HS-5 (cell line): ENCODE data around the gene SSPN.

Experiments used
- DNase-seq: peaks from one replicate; pipeline ENCODE4 v3.0.0-alpha.2; 2012; ENCODE audit warnings: low read depth

Gene SSPN, protein sequence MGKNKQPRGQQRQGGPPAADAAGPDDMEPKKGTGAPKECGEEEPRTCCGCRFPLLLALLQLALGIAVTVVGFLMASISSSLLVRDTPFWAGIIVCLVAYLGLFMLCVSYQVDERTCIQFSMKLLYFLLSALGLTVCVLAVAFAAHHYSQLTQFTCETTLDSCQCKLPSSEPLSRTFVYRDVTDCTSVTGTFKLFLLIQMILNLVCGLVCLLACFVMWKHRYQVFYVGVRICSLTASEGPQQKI

DNA sequence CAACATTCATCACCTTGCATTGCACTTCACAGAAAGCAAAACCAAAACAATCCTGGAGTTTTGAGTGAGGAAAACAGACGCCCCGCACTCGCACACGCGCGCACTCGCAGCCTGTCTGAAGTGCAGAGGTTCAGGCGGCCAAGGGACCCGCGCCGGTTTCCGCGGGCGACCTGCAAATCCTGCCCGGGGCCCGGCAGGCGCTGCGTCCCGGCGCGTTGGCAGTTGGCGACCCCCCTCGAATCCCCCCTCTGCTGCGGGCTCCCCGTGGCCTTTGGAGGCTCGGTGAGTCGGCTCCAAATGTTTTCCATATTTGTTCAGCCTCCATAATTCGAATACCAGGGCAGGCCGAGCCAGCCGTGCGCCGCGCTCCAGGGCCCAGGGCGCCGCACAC, at the start of gene SSPN:
Gene SSPN (plus strand): TSS at position 324 of the 391 bp plus-strand sequence. CDS start 100 bp downstream, outside the sequence.
- DNase-seq = no peak

DNA sequence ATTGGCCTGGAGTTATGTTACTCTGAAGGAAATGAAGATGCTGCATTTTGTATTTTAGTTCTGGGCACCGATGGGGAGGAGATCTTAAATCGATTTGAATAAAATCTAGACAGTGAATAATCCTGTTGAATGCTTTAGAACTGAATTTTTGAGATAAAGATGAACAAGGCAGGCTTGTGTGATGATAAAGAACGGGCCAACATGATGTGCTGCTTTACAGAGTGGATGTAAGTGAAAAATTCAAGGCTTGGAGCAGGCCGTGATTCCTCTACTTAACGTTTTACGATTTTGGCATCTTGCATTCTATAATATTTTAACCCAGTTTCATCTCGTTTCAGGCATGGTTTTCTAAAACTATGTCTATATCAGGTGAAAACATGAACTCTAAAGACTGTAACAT, 47.1 kb upstream of the SSPN start:
- DNase-seq = no peak

DNA sequence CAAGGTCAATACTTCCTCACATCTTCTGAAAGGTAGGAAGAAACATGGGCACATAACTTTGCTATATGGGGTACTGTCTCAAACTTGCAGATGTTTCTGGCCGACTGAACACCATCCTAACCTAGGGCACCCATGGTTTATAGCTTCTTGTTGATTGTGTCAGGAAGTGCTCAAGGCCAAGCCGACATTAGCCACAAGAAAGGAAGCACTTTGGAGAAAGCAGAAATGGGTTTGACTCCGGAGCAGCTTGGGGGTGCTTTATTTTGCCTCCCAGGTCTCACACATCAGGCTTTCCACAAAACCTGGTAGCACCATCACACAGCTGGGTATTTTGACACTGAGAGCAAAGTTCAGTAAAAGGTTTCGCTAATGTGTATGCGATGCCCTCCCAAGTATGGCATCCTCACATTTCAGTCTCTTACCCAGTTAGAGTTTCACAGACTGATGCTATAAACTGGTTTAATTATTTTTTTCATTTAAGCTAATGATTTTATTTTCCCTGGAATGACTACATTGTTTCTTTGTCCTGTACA, 45.3 kb upstream of the SSPN start:
- DNase-seq = no peak

DNA sequence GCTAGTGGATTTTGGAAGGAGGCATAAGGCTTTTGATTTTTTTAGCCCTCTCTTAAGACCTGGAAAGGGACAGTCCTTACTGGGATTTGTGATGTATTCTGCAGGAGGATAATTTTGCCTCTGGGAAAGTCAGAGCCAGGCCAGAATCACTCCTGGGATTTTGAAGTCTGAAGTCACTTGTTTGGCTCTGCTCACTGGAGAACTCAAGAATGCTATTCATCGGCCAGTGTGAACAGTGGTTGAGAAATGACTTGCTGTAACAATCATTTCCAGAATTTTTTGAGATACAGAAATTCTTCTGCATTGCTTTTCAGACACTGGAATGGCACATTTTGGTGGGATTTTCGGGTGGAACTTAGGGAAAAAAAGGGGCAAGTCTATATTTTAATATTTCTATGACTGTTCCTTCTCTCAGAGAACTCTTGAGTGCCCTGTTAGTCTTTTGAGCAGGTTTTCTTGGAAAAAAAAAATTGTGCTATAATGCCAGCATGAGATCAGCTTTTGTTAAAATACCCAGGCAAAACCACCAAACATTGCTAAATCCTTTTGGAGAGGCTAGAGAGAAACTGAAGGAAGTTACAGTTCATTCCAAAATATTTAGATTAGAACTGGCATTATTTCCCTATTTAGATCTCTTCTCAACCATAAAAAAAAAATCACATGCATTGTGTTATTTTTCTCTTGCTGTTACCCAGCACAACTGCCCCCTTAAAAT, 44.5 kb upstream of the SSPN start:
- no peak for DNase-seq

DNA sequence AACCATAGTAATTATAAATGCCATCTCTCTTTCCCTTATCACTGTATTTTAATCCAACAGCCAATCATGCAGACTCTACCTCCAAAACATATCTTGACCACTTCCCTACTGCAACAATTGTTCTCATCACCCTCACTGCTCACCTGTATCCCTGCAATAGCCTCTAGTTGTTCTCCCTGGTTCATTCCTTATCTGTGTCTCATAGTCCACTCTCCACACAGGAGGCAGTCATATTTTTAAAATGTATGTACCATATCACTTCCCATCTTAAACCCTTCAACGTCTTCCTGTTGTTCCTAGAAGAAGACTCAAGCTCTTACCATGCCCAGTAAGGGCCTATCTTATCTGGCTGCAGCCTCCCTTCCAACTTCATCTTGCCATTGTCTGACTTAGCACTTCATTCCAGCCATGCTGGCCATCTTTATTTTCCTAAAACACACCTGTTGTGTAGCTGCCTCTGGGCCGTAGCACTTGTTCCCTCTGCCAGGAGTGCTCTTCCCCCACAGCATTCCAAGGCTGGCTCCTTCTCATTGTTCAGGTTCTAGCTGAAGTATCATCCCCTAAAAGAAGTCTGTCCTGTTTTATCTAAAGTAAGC, 42.8 kb upstream of the SSPN start:
- no peak for DNase-seq

DNA sequence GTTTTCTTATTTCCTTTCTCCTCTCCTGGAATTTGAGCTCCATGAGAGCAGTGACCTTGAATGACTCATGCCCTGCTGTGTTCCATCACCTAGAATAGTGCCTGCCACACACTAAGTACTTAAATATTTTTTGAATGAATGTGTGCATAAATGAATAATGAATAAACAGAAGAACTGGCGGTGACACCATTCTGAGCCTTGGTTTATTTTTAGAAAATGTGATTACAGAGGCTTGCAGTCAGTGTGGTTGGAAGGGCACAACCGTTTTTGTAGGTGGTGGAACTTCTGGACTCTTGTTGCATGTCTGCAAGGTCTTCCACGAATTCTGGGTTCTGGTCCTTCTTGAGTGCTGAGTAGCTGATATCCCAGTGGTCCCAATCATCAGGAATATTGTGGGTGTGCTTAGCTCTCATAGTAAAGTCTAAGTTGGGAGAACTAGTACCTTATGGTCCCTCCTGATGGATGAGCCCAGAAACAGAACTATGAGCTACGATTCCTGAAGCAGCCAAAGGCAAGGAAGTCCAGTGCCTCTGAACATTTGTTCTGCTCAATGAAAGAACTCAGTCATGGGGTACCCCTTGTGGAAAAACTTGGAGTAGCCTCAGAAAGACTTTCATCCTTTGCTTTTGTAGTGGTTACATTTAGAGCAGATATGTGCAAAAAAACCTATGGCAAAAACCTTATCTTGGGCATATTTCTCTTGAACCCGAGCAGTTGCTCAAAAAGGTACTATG, 41.8 kb upstream of the SSPN start:
- peak; percentile 91 for DNase-seq

DNA sequence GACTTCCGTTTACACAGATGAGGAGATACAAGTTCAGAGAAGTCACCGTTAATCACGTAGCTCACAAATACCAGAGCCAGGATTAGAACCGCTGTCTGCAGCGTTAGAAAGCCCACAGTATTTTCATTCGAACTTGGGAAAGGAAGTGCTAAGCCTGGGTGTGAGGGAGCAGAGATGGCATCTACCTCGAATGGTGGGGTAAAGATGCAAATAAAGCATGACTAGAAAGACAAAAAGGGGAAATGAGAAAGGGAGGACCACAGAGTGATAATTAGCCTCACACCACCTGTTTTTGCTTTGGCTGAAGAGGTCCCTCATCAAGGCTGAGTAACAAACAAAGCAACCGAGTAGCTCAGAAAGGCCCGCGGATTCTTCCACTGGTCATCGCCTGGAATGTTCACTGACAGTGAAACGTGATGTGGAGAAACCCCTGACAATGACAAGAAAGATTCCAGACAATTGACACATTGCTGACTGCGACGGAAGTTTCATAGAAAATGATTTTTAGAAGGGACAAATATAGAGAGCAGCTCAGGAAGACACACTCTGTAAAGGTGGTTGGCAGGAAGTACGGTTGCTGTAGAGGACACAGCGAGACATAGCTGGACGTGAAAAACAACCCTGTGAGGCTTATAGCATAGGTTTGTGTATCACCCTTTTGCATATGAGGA, 39.0 kb upstream of the SSPN start:
- no peak for DNase-seq

DNA sequence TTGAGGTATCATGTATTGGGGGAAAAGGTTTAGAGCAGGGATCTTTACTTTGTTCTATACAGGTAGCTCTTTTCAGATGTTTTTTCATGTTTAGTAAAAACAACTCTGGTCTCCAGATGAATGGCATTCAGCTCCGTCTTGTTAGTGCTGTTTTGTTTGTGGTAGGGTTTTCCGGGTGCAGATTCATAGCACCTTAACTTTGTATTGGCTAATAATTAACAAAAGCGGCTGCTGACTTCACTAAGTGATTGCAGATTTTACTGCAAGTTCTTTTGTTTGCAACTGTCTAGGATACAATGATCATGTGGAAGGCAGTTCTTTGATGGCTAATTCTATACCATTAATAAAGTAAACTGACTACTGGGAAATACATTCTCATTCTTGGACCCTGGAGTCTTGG, 38.4 kb upstream of the SSPN start:
- no peak for DNase-seq

DNA sequence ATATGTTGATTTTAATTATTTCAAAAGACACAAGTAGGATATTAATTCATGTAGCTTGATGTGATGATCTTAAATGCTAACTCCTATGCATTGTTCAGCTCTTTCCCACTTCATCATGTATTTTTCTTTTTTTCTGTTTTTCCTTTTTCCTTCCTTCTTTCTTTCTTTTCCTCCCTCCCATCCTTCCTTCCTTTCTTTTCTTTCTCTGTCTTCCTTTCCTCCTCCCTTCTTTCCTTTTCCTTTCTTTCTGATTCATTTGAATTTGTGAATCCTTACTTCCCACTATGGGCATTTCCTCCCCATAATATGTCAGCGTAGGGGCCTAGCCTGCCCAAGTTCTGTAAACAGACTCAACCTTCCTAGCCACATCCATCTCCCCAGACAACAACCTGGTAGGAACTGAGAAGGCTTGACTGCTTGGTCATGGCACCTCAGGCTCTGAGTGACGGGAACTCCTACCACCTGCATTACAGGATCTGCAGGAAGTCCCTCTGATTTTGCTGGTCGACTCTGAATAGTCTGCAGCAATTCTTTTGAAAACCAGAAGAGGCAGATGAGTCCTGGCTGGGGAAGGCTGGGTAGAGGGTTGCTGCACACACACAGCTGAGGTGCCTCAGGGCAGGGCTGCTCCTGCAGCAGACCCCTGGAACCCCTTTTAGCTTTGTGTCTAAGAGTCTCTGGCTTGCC, 37.2 kb upstream of the SSPN start:
- DNase-seq = no peak

DNA sequence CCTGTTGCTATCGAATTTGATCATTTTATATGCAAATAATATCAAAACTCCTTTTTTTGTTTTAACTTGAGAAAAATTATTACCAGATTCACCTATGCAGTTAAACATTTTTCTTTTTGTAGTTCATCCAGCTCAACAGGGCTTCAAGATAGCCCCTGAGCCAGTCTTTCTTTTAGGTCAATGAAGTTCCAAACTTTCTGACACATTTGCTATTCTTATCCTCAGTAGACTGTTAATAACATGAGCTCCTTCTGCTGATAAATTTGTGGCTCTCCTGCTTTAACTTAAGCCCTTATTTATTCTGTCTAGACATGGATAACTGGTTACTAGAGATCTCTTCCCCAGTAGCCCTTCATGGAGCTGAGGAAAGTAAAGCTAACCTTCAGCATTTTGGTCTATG, 33.2 kb upstream of the SSPN start:
- no peak for DNase-seq

DNA sequence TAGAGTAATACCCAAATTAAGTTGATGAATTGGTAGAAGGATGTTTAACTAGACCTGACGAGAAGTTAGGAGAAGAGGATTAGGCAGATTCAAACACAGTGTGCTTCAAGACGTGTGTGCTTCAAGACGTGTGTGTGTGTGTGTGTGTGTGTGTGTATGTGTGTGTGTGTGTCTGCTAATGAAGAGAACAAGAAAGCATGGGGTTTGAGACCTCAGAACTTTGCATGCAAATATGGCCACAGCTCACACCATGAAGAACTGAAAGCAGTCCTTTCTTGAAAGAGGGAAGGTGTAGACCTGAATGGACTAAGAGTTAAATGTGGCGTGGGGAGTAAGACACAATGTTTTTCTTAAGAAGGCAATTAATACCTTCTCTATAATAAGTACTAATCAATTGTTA, 32.5 kb upstream of the SSPN start:
- DNase-seq = no peak

DNA sequence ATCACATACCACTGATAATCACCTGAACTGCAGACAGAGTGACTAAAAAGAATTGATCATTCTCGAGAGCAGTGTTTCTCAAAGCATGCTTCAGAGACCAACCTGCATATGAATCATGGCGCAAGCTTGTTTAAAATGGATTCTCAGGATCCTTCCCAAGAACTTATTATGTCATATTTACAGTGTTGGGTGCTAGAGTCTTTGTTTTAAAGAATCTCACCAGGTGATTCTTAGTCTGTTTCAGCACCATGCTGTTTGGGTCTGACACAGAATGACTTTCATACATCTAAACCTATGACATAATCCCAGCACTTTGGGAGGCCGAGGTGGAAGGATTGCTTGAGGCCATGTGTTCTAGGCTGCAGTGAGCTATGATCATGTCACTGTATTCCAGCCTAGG, 31.3 kb upstream of the SSPN start:
- no peak for DNase-seq

DNA sequence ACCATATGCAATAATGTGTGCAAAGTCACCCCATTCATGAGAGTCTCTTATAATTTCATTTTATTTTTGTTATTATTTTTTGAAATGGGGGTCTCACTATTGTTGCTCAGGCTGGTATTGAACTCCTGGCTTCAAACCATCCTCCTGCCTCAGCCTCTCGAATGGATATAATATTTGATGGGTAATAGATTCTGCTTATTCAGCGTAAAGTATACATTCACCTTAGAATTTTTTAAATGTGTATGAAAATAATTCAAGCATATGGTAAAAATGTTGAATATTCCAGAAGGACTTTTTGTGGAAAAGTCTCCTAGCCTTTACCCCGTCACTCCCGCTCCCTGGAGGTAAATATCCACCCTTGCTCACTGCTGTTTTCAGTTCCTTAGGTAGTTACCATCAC, 23.4 kb upstream of the SSPN start:
- DNase-seq = no peak

DNA sequence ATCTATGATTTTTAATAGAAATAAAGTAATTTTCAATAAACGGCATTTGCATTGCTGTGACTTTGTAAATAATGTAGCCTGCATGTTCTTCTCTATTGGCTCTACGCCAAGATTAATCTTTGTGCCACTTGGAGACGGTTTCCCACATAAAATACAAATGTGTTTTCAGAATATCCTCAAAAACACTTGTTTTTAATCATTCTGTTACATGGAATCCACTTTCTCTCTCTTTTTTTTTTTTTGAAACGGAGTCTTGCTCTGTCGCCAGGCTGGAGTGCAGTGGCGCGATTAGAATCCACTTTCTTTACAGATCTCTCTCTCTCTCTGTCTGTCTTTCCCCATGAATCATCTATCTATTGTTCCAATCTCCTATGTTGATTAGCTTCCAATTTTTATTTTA, 22.8 kb upstream of the SSPN start:
- no peak for DNase-seq

DNA sequence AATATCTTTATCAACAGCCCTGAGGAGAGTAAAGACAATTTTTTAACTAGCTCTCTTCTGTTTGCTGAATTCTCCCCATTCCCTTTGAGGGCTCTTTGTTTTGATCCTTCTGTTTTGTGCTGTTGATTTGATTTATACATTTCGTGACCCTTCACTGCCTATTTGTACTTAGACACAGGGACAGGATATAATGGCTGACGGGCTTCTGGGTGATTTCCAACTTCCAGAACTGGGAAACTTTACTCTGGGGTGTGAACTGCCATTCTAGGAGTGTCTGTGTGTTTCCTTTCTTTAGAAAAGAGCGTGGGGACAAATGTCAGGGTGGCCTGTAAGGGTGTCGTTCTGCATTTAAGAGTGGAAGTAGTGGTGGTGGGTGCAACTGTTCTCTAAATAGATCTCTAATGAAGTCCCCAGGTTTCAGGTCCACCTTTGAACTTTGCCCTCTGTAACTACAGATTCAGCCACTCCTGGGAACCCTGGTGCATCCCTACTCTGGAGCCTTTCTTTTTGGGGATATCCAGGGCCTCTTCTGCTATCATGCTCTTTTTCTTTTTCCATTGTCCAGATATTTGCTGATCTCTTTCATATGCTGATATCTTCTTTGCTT, 22.3 kb upstream of the SSPN start:
- DNase-seq = no peak

DNA sequence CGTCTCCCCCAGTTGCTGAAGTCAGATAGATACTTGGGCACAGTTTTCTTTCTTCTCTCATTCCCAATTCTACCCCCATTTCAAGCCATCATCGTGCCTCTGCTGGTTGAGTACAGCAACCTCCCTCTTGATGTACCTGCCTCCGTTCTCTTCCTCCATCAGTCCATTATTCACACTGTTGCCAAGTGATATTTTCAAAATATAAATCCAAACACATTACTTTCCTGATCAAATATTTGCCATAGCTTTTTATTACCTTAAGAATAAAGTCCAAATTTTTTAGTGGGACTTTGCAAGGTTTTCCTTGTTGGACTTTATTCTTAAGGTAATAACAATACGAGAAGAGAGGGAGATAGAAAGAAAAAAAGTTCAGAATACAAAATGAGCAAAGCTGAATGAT, 18.6 kb upstream of the SSPN start:
- DNase-seq = no peak

DNA sequence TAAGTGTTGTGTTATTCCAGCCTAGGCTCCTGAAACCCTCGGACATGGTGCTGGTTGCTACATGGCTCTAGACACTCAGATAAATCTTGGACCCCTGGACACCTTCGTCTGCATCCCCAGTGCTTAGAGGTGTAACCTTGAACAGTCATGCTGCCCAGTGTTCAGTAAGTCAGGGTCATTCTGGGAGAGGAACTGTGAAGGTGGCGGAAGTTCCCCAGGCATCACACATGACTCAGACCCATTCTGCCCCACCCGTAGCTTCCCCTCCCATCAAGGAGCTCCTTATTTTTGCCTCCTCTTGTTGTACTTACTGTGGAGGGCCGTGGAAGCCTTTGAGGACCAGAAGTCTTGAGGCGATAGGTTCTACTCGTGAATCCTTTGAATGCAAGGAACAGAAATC, 18.1 kb upstream of the SSPN start:
- DNase-seq = no peak

DNA sequence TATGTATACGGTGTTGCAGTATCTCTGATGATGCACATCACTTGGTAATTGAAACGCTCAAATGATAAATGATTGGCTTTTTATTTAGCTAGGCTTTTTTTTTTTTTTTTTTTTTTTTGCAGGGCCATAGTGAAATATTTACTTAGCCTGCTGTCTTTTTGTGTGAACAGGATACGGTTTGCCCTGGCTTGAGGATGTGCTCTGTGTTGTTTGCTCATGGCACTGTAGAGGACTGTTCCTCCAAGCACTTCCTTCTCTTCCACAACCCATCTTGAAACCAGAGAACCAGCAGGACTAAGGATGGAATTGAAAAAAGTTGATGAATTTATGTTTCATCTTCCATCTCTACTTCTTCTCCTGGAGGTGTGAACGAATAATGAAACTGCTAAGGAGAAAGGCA, 15.5 kb upstream of the SSPN start:
- DNase-seq = no peak

DNA sequence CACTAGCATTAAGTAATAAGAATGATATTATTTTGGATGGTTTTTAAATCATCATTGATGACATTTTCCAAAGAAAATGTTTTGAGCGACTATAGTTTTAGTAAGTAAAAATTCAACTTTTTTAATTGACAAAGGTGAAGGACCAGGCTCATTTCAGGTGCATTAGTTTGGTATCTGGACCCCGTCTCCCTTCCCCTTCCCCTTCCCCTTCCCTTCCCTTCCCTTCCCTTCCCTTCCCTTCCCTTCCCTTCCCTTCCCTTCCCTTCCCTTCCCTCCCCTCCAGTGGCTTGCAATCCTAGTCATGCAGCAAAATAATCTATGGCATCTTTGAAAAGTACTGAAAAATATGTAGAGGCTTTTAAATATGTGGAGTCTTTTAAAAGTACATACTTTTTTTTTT, 13.0 kb upstream of the SSPN start:
- no peak for DNase-seq

DNA sequence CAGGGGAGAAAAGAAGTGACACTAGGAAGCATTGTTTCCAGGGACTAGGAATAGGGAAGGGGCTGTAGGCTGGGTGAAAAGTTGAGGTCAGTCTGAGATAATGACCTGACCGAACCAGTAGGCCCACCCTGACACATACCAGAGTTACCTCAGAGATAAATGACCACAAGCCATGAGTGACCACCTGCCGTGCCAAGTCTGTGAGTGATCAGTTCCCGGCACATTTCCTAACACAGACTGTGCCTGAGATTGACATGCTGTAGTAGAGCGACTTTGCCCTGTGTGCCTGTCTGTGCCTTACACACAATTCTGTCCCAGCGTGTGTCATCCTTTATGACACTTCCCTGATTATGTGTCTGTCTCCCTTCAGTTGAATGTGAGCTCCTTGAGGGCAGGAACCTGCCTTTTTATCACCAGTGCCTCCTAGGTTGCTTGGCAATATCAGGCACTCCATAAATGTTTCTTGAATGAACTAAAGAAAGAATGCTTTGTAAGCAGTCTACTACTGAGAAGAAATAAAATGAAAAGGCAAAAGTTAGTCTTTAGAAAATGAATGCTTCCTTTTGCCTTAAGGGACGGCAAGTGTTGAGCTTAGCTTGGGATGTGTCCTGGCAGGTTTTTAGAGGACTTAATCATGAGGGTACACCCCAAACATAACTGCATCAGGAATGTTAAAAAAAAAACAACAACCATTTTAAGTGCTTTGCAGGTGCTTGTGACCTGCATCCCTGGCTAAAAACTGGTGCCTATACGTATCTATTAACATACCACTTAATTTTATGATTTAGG, 9.6 kb upstream of the SSPN start:
- DNase-seq = no peak
